Panc1 (cell line): Measurements from ENCODE around the gene OR10A6. TPM values are rescaled to one million over a fixed set of nuclear protein-coding genes. Genes with fewer than 3 reads are reported as not detected.

Experiments used
- ATAC-seq: fragments of 200-7000 bp; cut with Tn5 transposase; 2 replicates; pipeline ENCODE4 v1.9.1; 2020; ENCODE audit warnings: mild to moderate bottlenecking, moderate library complexity
- BruUV-seq: library from RNA; stranded (reverse); fragments of 400-500 nt; replicated peaks from 2 replicates; lab custom pipeline; 2021; lab: Mats Ljungman, UMichigan
- CTCF ChIA-PET: fragments of 300-600 bp; sonication (Branson Sonifier 250); formaldehyde crosslinking; loops from one replicate; lab custom pipeline; 2022; ENCODE audit warnings: antibody characterized with exemption; lab: Charles Lee
- POLR2A ChIA-PET: fragments of 300-600 bp; sonication (Branson Sonifier 250); formaldehyde crosslinking; loops from one replicate; lab custom pipeline; 2022; ENCODE audit warnings: antibody characterized with exemption; lab: Charles Lee
- DNase-seq: peaks from one replicate; pipeline ENCODE4 v3.0.0-alpha.2; 2010; ENCODE audit warnings: low read depth, low spot score
- H3K27ac ChIP-seq: 2 replicates; pipeline ENCODE4 v1.5.1; 2011; ENCODE audit warnings: mild to moderate bottlenecking, low read length, inconsistent platforms
- H3K27me3 ChIP-seq: fragments of 200-500 bp; sonication (Bioruptor generic); 2 replicates; pipeline ENCODE4 v1.6.0; 2014; ENCODE audit warnings: low read length, inconsistent platforms; ENCODE audit not compliant: control insufficient read depth, insufficient read depth
- H3K36me3 ChIP-seq: fragments of 200-500 bp; sonication (Bioruptor generic); 2 replicates; pipeline ENCODE4 v1.5.1; 2014; ENCODE audit warnings: inconsistent platforms, mild to moderate bottlenecking, low read length, moderate library complexity; ENCODE audit not compliant: control insufficient read depth, insufficient read depth
- H3K4me1 ChIP-seq: 2 replicates; pipeline ENCODE4 v1.5.1; 2011; ENCODE audit warnings: inconsistent platforms, mild to moderate bottlenecking, low read length, moderate library complexity; ENCODE audit not compliant: control insufficient read depth, insufficient read depth
- H3K4me3 ChIP-seq, 2 experiments: 2 replicates each; pipeline ENCODE4 v1.5.1; 2011 to 2012; ENCODE audit warnings: low read depth in 2 of 2, low read length in 2 of 2, mild to moderate bottlenecking in 2 of 2, inconsistent platforms in 1 of 2, moderate library complexity in 1 of 2
- H3K9me3 ChIP-seq: fragments of 200-500 bp; sonication (Bioruptor generic); 2 replicates; pipeline ENCODE4 v1.5.1; 2014; ENCODE audit warnings: low read depth, mild to moderate bottlenecking, inconsistent platforms, low read length, moderate library complexity; ENCODE audit not compliant: control insufficient read depth, insufficient read depth
- POLR2AphosphoS5 ChIP-seq: IDR thresholded peaks from 2 replicates; pipeline ENCODE4 v1.6.1; 2012; ENCODE audit warnings: mild to moderate bottlenecking, low read depth, low read length, moderate library complexity
- REST ChIP-seq, 2 experiments: IDR thresholded peaks; 2 replicates each; pipeline ENCODE4 v1.6.1; 2011 to 2012; ENCODE audit warnings: low read depth in 2 of 2, control low read depth in 1 of 2, low read length in 1 of 2, mild to moderate bottlenecking in 1 of 2, moderate library complexity in 1 of 2; ENCODE audit not compliant: insufficient read depth in 1 of 2
- SIN3A ChIP-seq: IDR thresholded peaks from 2 replicates; pipeline ENCODE4 v1.6.1; 2012; ENCODE audit warnings: low read depth, mild to moderate bottlenecking, low read length, moderate library complexity, borderline replicate concordance; ENCODE audit not compliant: insufficient read depth
- TCF7L2 ChIP-seq: IDR thresholded peaks from 2 replicates; pipeline ENCODE4 v1.6.1; 2011; ENCODE audit warnings: mild to moderate bottlenecking, low read depth, low read length, inconsistent platforms
- in situ Hi-C: cut with HindIII; loops from 2 replicates; pipeline ENCODE4 v1.10.0; 2016; ENCODE audit warnings: low sequenced_read_pairs, low pct_unique_long_range_greater_than_20kb
- intact Hi-C: fragments of 100-400 bp; cut with micrococcal nuclease; formaldehyde crosslinking; loops from one replicate; pipeline ENCODE4 v1.10.0; 2022; ENCODE audit not compliant: unreplicated experiment
- total RNA-seq: library from RNA; stranded (reverse); gene quantifications from one replicate; pipeline ENCODE4 v1.2.1, GENCODE V29; 2021; ENCODE audit not compliant: unreplicated experiment
- TF ChIP-seq, protein P1 (sequence below): fragments of 450-650 bp; IDR thresholded peaks from 2 replicates; pipeline ENCODE4 v1.5.1; 2017; ENCODE audit warnings: mild to moderate bottlenecking

OR10A6 gene
- total RNA-seq, 1 experiment from 2014 or later, result not detected

- Histone ChIP-seq H3K27me3 (no peaks in the 10 kb centered on the region; the same call in 1 of the 2 replicates), H3K36me3 (no peaks in the 10 kb centered on the region), H3K9me3 (no peaks in the 10 kb centered on the region), H3K4me3 (no peak overlapping the region; a peak in 1 of 4 replicates), H3K4me1 (0 out of 2 replicates have a peak, but pooled peaks cover 3% of the 10 kb centered on the region), H3K27ac (no peak overlapping the region)
- CTCF ChIA-PET, result interaction anchor here (3.4 kb wide), 1 partner anchor 96 kb away, joined by 23 read pairs; the partner anchor contains the start of gene EIF3F
- intact Hi-C loops (loop anchor here (10.0 kb wide), 1 partner anchor 204 kb away; no protein-coding TSS in a partner anchor), in situ Hi-C loops (loop anchor here (5.0 kb wide), 1 partner anchor 87 kb away; no protein-coding TSS in a partner anchor)
- BruUV-seq, result no TSS peak
- TF ChIP-seq, protein P1, sequence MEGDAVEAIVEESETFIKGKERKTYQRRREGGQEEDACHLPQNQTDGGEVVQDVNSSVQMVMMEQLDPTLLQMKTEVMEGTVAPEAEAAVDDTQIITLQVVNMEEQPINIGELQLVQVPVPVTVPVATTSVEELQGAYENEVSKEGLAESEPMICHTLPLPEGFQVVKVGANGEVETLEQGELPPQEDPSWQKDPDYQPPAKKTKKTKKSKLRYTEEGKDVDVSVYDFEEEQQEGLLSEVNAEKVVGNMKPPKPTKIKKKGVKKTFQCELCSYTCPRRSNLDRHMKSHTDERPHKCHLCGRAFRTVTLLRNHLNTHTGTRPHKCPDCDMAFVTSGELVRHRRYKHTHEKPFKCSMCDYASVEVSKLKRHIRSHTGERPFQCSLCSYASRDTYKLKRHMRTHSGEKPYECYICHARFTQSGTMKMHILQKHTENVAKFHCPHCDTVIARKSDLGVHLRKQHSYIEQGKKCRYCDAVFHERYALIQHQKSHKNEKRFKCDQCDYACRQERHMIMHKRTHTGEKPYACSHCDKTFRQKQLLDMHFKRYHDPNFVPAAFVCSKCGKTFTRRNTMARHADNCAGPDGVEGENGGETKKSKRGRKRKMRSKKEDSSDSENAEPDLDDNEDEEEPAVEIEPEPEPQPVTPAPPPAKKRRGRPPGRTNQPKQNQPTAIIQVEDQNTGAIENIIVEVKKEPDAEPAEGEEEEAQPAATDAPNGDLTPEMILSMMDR, result no peak
- TF ChIP-seq TCF7L2, result no peak
- TF ChIP-seq POLR2AphosphoS5, result no peak
- no peak for TF ChIP-seq SIN3A
- no peak for TF ChIP-seq REST (IDR thresholded peaks at IDR 0.05; ENCODE audit: insufficient read depth in 1 of 2, low read depth in 2 of 2, low read length in 1 of 2)
- POLR2A ChIA-PET, result no interaction called here
- ATAC-seq (no peak), DNase-seq (no peak)
These were observed 40.5 kb downstream of the OR10A6 start for GRCh38 chr11:7890417-7891172.

DNA sequence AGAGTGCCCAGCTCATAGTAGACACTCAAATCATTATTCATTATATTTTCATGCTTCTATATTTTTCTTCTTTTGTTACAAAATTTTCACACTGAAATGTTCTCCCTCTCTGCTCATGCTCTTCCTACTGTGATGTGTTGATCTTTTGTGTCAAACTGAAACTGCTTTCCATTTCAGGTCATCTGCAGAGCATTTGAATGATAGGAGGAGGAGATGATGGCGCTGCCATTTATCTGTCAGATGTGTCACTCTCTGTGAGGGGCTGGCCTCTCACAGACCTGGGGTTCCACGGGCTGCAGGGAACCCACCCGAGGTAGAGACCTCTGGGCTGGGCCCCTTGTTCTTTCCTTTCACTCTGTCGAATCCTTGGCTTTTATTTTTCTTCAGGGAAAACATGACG lies 41.1 kb downstream of the OR10A6 start:
- H3K4me3 ChIP-seq, result peak overlapping the region in 1 of 2 experiments; percentile 16; a peak in 2 of 4 replicates
- ChIA-PET POLR2A (no interaction called here), CTCF (interaction anchor here (3.4 kb wide), 1 partner anchor 97 kb away, joined by 23 read pairs; the partner anchor contains the start of gene EIF3F)
- intact Hi-C loops (loop anchor here (10.0 kb wide), 1 partner anchor 205 kb away; no protein-coding TSS in a partner anchor), in situ Hi-C loops (loop anchor here (5.0 kb wide), 1 partner anchor 87 kb away; no protein-coding TSS in a partner anchor)
- no peaks in the 10 kb centered on the region for H3K9me3 ChIP-seq
- DNase-seq, result no peak
- peaks cover 2% of the 10 kb centered on the region; the same call in 1 of the 2 replicates for H3K27me3 ChIP-seq
- ATAC-seq, result 0 out of 2 replicates have a peak, but pooled peaks have one; percentile 27
- H3K27ac ChIP-seq, result no peak overlapping the region
- TF ChIP-seq TCF7L2, result no peak
- TF ChIP-seq, protein P1, result no peak
- TF ChIP-seq POLR2AphosphoS5, result no peak
- no peak for TF ChIP-seq SIN3A
- TF ChIP-seq REST (IDR thresholded peaks at IDR 0.05; ENCODE audit: insufficient read depth in 1 of 2, low read depth in 2 of 2, low read length in 1 of 2), result no peak
- no TSS peak for BruUV-seq
- H3K4me1 ChIP-seq, result 0 out of 2 replicates have a peak, but pooled peaks cover 3% of the 10 kb centered on the region
- no peaks in the 10 kb centered on the region for H3K36me3 ChIP-seq
